HG03520 (cell line): ENCODE data around the gene SREBF1.

Experiments used
- ATAC-seq: cut with Tn5 transposase; IDR thresholded peaks from one replicate; pipeline ENCODE4 v1.9.1; 2021; ENCODE audit warnings: mild to moderate bottlenecking, moderate library complexity; ENCODE audit not compliant: unreplicated experiment

The SREBF1 gene

GRCh38 chr17:17798010-17798556 is 38.7 kb downstream of the SREBF1 start:
- ATAC-seq, result no peak

GRCh38 chr17:17797119-17797809 is 39.5 kb downstream of the SREBF1 start:
- no peak for ATAC-seq

GRCh38 chr17:17796787-17797061 is 40.1 kb downstream of the SREBF1 start:
- ATAC-seq, result no peak

- ATAC-seq, result no peak
Observed at GRCh38 chr17:17795946-17796786, 40.6 kb downstream of the SREBF1 start.

- ATAC-seq, result no peak
Observed at GRCh38 chr17:17795296-17795695, 41.5 kb downstream of the SREBF1 start.

GRCh38 chr17:17794382-17794781 is 42.4 kb downstream of the SREBF1 start:
- no peak for ATAC-seq

GRCh38 chr17:17793378-17794214 is 43.2 kb downstream of the SREBF1 start:
- ATAC-seq, result no peak

GRCh38 chr17:17792551-17793377 is 44.0 kb downstream of the SREBF1 start:
- no peak for ATAC-seq

GRCh38 chr17:17792037-17792550 is 44.7 kb downstream of the SREBF1 start:
- no peak for ATAC-seq

- no peak for ATAC-seq
Observed at GRCh38 chr17:17790637-17791464, 45.9 kb downstream of the SREBF1 start.

GRCh38 chr17:17789828-17790636 is 46.8 kb downstream of the SREBF1 start:
- no peak for ATAC-seq

- no peak for ATAC-seq
Observed at GRCh38 chr17:17789410-17789809, 47.4 kb downstream of the SREBF1 start.

GRCh38 chr17:17788967-17789366 is 47.8 kb downstream of the SREBF1 start:
- no peak for ATAC-seq

GRCh38 chr17:17787568-17787967 is 49.2 kb downstream of the SREBF1 start:
- ATAC-seq, result no peak

GRCh38 chr17:17786998-17787397 is 49.8 kb downstream of the SREBF1 start:
- ATAC-seq, result no peak

- ATAC-seq, result no peak
Observed at GRCh38 chr17:17785407-17785806, 51.4 kb downstream of the SREBF1 start.

GRCh38 chr17:17784657-17785267 is 52.0 kb downstream of the SREBF1 start:
- no peak for ATAC-seq
